Lung microvascular endothelial cell (primary cell): ENCODE results near the gene CPEB2. TPM values are rescaled to one million over a fixed set of nuclear protein-coding genes. Genes with fewer than 3 reads are reported as not detected.
"Not testable (repeated sequence)": the region's sequence is repeated elsewhere in the genome, so short reads cannot be mapped to it uniquely, and the experiment has no call there.

Source experiments
- DNase-seq, 2 donors: peaks; one replicate each; pipeline versions ENCODE4 v3.0.0 to v3.0.0-alpha.2; 2010; ENCODE audit warnings: low read depth in 2 of 2
- total RNA-seq: library from RNA; depleted of rRNA; stranded (reverse); fragments of >200 nt; gene quantifications from 2 replicates; pipeline ENCODE4 v1.2.1, GENCODE V29; 2014

The CPEB2 gene
- total RNA-seq, 1 donor from 2014 or later, result 7.5 TPM

DNA sequence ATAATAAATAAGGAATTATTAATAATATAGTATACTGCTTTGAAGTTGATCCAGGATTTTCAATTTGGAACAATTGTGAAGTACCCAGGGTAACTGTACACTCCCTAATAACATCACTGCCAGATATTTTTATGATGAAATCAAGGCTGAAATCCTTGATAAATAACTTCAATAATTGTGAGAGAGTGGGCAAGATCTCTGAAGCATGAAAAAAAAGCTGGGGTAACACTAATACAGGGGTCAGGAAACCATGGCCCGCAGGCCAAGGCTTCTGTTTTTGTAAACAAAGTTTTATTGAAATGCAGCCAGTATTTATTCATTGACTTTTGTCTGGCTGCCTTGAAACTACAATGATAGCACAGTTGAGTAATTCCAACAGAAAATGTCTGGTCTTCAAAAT, 41.6 kb downstream of the CPEB2 start:
- DNase-seq, result no peak

DNA sequence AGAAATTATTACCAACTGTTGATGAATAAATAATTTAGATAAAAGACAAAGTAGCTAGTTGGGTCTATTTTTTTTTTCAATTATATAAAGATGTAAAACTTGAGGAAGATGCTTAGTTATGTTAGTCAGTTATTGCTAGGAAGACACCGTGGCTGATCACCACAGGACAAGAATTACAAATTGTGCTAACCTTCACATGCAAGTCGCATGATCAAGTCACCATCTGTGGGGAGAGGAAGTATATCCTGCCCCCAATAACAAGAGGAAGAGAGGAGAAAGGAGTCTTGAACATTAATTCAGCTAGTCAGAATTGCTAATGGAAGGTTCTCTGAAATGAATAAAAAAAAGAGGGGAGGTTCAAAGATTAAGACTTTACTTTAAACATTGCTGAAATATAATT, 52.3 kb downstream of the CPEB2 start:
- no peak for DNase-seq

GRCh38 chr4:15060213-15060612, 57.9 kb downstream of the CPEB2 start:
- no peak for DNase-seq

DNA sequence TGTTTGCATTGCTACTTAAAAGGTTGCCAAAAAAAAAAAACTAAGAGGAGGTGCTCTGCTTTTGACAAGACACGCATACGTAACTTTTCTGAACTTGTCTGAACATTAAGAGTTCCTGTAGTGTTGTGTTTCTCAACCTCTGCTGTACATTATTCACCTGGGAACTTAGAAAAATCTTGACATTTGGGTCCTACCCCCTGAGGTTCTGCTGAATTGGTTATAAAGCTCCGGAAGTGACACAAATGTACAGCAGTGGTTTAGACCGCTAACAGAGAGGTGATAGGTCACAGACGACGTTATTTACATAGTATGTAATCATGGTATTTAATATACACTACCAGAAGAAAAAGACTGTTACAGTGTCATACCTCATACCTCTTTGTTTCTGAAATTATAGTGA, 61.1 kb downstream of the CPEB2 start:
- no peak for DNase-seq

DNA sequence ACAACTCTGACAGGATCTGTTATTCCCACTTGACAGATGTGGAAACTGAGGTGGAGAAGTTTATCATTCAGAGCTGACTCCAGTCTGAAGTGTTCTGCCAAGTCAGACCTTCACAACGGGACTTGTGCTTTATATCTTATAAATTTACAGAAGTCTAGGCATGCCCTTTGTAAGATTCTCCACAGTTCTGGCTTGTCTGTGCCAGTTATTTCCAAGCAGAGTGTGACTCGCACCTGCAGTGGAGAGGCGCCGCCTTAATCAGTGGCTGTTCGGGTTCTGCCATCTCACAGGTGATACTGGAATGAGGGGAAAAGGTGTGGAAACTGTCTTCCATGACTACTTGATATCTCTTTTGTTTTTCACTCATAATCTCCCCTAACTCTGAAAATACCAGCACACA, 63.2 kb downstream of the CPEB2 start:
- no peak for DNase-seq

- DNase-seq, result no peak
These were observed 63.9 kb downstream of the CPEB2 start for GRCh38 chr4:15066140-15066539.

- no peak for DNase-seq
These were observed 66.0 kb downstream of the CPEB2 start for GRCh38 chr4:15068298-15068697.

GRCh38 chr4:15075875-15076274, 73.6 kb downstream of the CPEB2 start:
- no peak for DNase-seq

GRCh38 chr4:15077969-15078368, 75.7 kb downstream of the CPEB2 start:
- no peak for DNase-seq

- no peak for DNase-seq
These were observed 76.7 kb downstream of the CPEB2 start for GRCh38 chr4:15078682-15079642.

DNA sequence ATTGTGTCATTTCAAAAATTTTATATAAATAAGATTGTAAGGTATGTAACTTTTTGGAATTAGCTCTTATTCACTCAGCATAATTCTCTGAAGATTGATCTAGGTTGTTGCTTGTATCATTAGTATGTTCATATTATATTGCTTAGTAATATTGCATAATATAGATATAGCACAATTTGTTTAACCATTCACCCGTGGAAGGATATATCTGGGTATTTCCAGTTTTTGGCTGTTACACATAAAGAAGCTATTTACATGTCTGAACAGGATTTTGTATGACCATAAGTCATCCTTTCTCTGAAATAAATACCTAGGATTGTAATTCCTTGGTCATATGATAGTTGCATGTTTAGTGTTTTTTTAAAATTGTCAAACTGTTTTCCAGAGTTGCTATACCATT, 82.5 kb downstream of the CPEB2 start:
- no peak for DNase-seq

DNA sequence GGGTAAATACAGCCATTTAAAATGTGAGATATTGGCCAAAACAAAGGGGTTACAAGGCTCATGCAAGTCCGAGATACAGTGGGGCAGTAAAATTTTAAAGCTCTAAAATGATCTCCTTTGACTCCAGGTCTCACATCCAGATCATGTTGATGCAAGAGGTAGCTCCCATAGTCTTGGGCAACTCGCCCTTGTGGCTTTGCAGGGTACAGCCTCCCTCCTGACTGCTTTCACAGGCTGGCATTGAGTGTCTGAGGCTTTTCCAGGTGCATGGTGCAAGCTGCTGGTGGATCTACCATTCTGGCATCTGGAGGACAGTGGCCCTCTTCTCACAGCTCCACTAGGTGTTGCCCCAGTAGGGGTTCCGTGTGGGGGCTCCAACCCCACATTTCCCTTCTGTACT, 83.5 kb downstream of the CPEB2 start:
- not testable (repeated sequence) for DNase-seq

DNA sequence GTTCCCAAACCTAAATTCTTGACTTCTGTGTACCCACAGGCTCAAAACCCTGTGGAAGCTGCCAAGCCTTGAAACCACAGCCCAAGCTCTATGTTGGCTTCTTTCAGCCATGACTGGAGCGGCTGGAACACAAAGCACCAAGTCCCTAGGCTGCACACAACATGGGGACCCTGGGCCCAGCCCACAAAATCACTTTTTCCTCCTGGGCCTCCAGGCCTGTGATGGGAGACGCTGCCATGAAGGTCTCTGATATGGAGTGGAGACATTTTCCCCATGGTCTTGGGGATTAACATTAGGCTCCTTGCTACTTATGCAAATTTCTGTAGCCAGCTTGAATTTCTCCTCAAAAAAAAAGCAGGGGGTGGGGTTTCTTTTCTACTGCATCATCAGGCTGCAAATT, 84.0 kb downstream of the CPEB2 start:
- not testable (repeated sequence) for DNase-seq

GRCh38 chr4:15088394-15089035, 86.2 kb downstream of the CPEB2 start:
- no peak for DNase-seq

- no peak for DNase-seq
These were observed 87.7 kb downstream of the CPEB2 start for GRCh38 chr4:15089979-15090378.

DNA sequence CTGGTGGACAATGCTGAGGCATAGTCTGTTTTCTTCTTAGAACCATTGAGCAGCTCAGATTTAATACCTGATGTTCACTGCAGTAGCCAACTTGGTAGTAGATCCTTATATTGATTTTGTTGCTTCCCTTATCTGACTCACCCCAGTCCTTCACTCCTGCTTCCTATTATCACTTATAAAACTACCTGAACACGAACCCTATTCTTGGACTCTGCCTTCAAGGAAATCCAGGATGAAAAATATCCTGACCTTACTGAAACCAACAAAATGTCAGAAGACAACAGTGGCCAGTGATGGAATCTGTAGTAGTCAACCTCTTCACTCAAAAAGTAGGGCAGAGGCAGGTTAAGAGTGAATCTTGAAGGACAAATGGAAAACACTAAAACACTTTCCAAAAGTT, 98.1 kb downstream of the CPEB2 start:
- DNase-seq, result no peak

DNA sequence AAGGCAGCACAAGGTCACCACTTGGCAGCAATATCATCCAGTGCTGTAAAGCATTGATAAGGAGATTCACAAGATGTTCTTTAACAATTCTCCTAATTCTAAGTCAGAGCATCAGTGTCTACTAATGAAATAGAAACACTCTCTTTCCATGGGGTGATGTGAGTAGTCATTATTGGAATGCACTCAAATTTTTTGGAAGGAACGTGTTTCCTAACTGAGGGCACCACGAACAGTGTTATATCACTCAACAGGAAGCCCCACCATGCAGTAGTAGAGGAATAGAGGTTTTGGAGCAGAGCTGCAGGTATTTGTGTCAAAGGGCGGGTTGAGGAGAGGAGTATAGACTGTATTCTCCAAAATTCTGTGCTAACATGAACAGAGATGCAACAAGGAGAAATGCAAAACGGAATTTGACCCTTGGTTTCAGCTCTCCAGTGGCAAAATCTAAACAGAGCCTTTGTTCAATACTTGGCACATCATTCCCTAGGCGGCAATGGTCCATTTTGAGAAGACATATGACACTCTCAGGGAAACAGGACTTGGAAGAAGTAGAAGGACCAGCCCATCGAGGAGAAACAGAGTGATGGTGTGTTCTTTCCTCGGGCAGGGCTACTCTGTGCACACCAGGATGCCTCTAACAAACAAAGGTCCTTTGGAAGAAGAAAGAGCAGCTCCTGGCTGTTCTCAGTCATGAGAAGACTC, 98.9 kb downstream of the CPEB2 start:
- no peak for DNase-seq

DNA sequence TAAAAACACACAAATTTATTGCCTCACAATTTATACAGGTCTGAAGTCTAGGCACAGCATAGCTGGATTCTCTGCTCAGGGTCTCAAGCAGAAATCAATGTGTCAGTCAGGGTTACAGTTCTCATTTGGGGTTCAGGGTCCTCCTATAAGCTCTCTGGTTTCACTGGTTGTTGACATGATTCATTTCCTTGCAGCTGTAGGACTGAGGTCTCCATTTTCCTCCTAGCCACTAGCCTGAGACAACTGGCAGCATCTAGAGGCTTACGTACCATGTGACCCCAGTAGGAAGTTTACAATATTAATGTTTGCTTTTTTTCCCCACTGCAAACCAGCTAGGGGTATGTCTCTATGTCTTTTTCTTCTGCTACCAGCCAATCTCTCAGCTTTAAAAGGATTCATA, 102.5 kb downstream of the CPEB2 start:
- peak in 1 of 2 donors; percentile 83 for DNase-seq

DNA sequence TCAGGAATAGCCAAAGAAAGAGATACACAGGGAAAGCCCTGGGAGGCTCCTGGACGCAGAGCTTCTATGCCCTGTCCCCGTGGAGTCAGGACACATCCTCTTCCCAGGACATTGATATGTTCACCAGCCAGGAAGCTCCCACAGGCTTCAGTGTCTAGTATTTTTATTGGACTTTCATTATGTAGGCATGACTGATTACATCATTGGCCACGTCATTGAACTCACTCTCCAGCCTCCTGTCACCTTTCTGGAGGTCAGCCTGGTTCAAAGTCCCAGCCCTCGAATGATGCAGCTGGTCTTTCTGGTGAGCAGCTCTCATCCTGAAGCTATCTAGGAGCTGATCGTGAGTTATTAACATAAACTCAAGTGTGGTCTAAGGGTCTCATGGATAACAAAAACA, 104.1 kb downstream of the CPEB2 start:
- DNase-seq, result no peak

DNA sequence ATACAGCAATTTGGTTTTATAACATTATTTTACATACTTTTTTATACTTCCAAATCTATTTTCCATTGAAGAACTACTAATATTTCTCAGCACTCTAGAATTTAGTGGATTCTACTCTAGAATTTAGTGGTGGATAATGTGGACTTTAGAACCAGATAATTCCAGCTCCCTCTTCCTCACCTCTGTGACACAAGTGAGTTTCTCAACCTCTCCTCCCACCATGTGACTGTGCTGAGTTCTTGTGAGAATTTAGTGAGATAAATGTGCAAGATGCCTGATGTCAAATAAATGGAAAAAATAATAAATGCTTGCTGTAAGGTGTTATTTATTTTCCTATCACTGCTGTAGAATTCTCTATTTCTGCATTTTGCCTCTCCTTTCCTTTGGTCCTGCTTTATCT, 107.3 kb downstream of the CPEB2 start:
- no peak for DNase-seq

- no peak for DNase-seq
These were observed 107.9 kb downstream of the CPEB2 start for GRCh38 chr4:15110120-15110571.

DNA sequence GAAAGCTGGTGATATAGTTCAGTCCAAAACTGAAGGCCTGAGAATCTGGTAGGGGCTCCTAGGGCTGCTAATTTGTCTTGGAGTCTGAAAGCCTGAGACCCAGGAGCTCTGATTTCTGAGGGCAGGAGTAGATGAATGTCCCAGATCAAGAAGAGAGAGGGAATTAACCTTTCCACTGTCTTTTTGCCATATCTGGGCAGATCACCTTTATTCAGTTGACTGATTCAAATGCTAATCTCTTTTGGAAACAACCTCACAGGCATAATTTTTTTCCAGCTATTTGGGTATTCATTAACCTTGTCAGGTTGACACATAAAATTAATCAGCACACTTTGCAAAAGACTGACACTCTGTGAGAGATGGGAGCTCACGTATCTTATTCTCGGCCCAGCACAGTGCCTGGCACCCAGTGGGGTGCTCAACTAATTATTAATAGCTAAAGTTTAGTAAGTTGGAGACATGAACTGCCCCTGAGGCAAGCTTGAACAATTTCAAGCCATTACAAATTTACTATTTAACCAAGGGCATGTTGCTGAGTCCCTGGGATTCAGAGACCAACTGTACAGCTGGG, 114.3 kb downstream of the CPEB2 start:
- no peak for DNase-seq
